Kidney (tissue), 14 donors: ENCODE measurements around the gene POR. TPM values are rescaled to one million over a fixed set of nuclear protein-coding genes. Genes with fewer than 3 reads are reported as not detected.

Experiments
- DNase-seq, 5 donors: peaks; one replicate each; pipeline ENCODE4 v3.0.0-alpha.2; 2013 to 2020
- FAIRE-seq: peaks from 2 replicates; lab custom pipeline; 2012; peaks lifted over from hg19 to GRCh38; lab: Jason Lieb, UNC
- H3K27ac ChIP-seq, 2 donors: one replicate each; pipeline ENCODE4 v1.7.0; 2013; ENCODE audit warnings: low read depth in 2 of 2, low read length in 2 of 2, inconsistent platforms in 1 of 2
- H3K27me3 ChIP-seq: one replicate; pipeline ENCODE4 v1.7.1; 2013; ENCODE audit warnings: low read length, inconsistent platforms; ENCODE audit not compliant: control insufficient read depth, insufficient read depth
- H3K36me3 ChIP-seq, 3 donors: one replicate each; pipeline versions ENCODE4 v1.7.0 to v1.7.1; 2013; ENCODE audit warnings: low read length in 3 of 3, control low read depth in 1 of 3, inconsistent platforms in 1 of 3; ENCODE audit not compliant: insufficient read depth in 3 of 3, control insufficient read depth in 2 of 3
- H3K4me1 ChIP-seq, 3 donors: one replicate each; pipeline versions ENCODE4 v1.7.0 to v1.7.1; 2013; ENCODE audit warnings: low read length in 3 of 3, inconsistent platforms in 1 of 3, low read depth in 1 of 3; ENCODE audit not compliant: control insufficient read depth in 2 of 3, insufficient read depth in 2 of 3
- H3K4me3 ChIP-seq, 3 donors: one replicate each; pipeline versions ENCODE4 v1.7.0 to v1.8.1; 2013; ENCODE audit warnings: low read length in 3 of 3, control low read depth in 1 of 3, inconsistent platforms in 1 of 3
- H3K9ac ChIP-seq, 3 donors: one replicate each; pipeline versions ENCODE4 v1.7.0 to v1.7.1; 2013; ENCODE audit warnings: low read length in 3 of 3, control low read depth in 1 of 3, inconsistent platforms in 1 of 3
- H3K9me3 ChIP-seq, 3 donors: one replicate each; pipeline versions ENCODE4 v1.7.0 to v1.7.1; 2013; ENCODE audit warnings: low read length in 3 of 3, control low read depth in 1 of 3, inconsistent platforms in 1 of 3; ENCODE audit not compliant: control insufficient read depth in 2 of 3, insufficient read depth in 1 of 3
- intact Hi-C: fragments of 100-400 bp; cut with DNase I; formaldehyde crosslinking; loops from one replicate; pipeline ENCODE4 v1.11.1; 2022
- polyA plus RNA-seq: library from polyadenylated mRNA; stranded (reverse); fragments of 350-450 nt; fragmentation: Illumina TruSeq; extraction: RNeasy Lipid Tissue Mini Kit (QIAGEN cat#74804); gene quantifications from one replicate; pipeline ENCODE4 v1.2.3, GENCODE V29; 2014; ENCODE audit warnings: low read depth, low replicate concordance; ENCODE audit not compliant: insufficient read depth
- total RNA-seq: library from RNA; stranded (reverse); fragmentation: NEBNext Ultra II Directional; extraction: Animal tissue kit (Norgen Biotek cat#: 25700); gene quantifications from one replicate; pipeline ENCODE4 v1.2.1, GENCODE V29; 2021
- TF ChIP-seq, protein P1 (sequence below): IDR thresholded peaks from 3 replicates; pipeline ENCODE4 v1.5.1; 2012; ENCODE audit warnings: mild to moderate bottlenecking, moderate library complexity, borderline replicate concordance; ENCODE audit not compliant: insufficient read depth; ENCODE audit errors: extremely low read depth
- donor health status: control.
- donor health status: control.
- donor health status: control.
- donor health status: control.
- donor health status: control.
- donor health status: DM: yes; HTN: yes; CAD: no.
- donor health status: Normal renal cell carcinoma (clear cell type).

Gene POR
- total and polyA plus RNA-seq, 2 donors from 2014 or later = 122 to 130 TPM

DNA sequence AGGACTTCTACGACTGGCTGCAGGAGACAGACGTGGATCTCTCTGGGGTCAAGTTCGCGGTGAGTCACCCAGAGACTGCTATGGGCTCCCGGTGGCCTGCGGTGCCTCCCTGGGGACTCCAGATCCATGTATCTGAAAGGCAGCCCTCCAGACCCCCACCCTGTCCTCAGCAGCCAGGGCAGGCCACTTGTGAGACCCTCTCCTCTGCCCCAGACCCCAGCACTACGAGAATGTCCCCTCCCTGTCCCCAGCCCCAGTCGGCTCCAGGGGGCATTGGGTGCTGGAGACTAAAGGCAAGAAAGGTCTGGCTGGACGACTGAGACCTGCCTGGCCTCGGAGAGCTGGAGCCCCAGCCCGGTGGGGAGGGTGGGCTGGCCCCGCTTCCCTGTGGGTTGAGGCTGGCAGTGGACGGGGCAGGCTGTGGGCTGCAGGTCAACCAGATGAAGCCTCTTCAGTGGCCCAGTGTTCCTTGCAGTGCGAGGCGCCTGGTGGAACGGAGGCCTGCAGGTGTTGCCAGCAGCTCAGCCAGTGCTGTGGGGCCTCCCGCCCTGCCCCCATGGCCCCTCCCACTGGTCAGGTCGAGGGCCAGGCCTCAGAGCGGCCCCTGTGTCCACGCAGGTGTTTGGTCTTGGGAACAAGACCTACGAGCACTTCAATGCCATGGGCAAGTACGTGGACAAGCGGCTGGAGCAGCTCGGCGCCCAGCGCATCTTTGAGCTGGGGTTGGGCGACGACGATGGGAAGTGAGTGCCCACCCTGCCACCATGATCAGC is 65.7 kb downstream of the POR start:
- peaks cover 0 to 16% (median 3%) of the 10 kb centered on the region in 3 donors for H3K36me3 ChIP-seq
- no peaks in the 10 kb centered on the region for H3K27me3 ChIP-seq
- no peaks in the 10 kb centered on the region for H3K9me3 ChIP-seq
- TF ChIP-seq, protein P1, sequence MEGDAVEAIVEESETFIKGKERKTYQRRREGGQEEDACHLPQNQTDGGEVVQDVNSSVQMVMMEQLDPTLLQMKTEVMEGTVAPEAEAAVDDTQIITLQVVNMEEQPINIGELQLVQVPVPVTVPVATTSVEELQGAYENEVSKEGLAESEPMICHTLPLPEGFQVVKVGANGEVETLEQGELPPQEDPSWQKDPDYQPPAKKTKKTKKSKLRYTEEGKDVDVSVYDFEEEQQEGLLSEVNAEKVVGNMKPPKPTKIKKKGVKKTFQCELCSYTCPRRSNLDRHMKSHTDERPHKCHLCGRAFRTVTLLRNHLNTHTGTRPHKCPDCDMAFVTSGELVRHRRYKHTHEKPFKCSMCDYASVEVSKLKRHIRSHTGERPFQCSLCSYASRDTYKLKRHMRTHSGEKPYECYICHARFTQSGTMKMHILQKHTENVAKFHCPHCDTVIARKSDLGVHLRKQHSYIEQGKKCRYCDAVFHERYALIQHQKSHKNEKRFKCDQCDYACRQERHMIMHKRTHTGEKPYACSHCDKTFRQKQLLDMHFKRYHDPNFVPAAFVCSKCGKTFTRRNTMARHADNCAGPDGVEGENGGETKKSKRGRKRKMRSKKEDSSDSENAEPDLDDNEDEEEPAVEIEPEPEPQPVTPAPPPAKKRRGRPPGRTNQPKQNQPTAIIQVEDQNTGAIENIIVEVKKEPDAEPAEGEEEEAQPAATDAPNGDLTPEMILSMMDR = no peak
- H3K4me3 ChIP-seq = no peak overlapping the region
- intact Hi-C loops = no loop called here
- FAIRE-seq (no peak), DNase-seq (no peak)
- H3K4me1 ChIP-seq = peaks cover 0 to 6% (median 0%) of the 10 kb centered on the region in 3 donors
- H3K9ac ChIP-seq = no peak overlapping the region
- H3K27ac ChIP-seq = no peak overlapping the region

DNA sequence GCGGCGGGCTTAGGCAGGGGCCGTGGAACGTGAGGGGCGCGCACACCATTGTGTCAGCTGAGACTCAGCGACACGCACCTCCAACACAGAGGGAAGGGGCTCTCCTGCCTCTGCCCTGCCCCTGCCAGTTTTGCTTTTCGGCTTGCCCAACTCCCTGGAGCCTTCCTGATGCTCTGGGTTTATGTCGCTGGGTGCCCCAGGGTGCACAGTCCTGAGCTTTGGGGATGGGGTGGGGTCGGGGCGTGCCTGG is 66.2 kb downstream of the POR start:
- TF ChIP-seq, protein P1 = no peak
- no peak overlapping the region for H3K4me3 ChIP-seq
- DNase-seq = peak in 1 of 5 donors; percentile 76
- H3K9ac ChIP-seq = no peak overlapping the region
- H3K4me1 ChIP-seq = peaks cover 0 to 6% (median 0%) of the 10 kb centered on the region in 3 donors
- peaks cover 0 to 17% (median 7%) of the 10 kb centered on the region in 3 donors for H3K36me3 ChIP-seq
- no peaks in the 10 kb centered on the region for H3K9me3 ChIP-seq
- no peak overlapping the region for H3K27ac ChIP-seq
- intact Hi-C loops = no loop called here
- FAIRE-seq = no peak
- no peaks in the 10 kb centered on the region for H3K27me3 ChIP-seq

GRCh38 chr7:75981453-75982305 is 66.7 kb downstream of the POR start:
- peaks cover 0 to 21% (median 10%) of the 10 kb centered on the region in 3 donors for H3K36me3 ChIP-seq
- no peak overlapping the region for H3K4me3 ChIP-seq
- TF ChIP-seq, protein P1 = no peak
- FAIRE-seq (no peak), DNase-seq (peak in 1 of 5 donors; percentile 76)
- no peak overlapping the region for H3K9ac ChIP-seq
- intact Hi-C loops = no loop called here
- H3K9me3 ChIP-seq = no peaks in the 10 kb centered on the region
- H3K4me1 ChIP-seq = peaks cover 0 to 6% (median 0%) of the 10 kb centered on the region in 3 donors
- no peaks in the 10 kb centered on the region for H3K27me3 ChIP-seq
- H3K27ac ChIP-seq = no peak overlapping the region
